Measurements from ENCODE around the gene SMIM45.
A peak's percentile ranks its signal among the peaks of the same experiment; 100 is the strongest.

Gene SMIM45

GRCh38 chr22:41963453-41964111 lies 11.6 kb downstream of the SMIM45 start:
- WGBS = 90% methylated on average over 9 of the region's 9 CpGs
- Histone ChIP-seq H3K4me3 (ENCODE audit: low read length in 2 of 2) (no peak overlapping the region), H3K27ac (ENCODE audit: low read depth in 1 of 2, low read length in 1 of 2) (no peak overlapping the region), H3K27me3 (ENCODE audit: control insufficient read depth in 2 of 2, insufficient read depth in 1 of 2, low read length in 1 of 2) (peaks cover 0 to 5% of the 10 kb centered on the region in 2 donors), H3K9me3 (ENCODE audit: control insufficient read depth in 2 of 2, insufficient read depth in 1 of 2, low read length in 1 of 2) (no peaks in the 10 kb centered on the region), H3K4me1 (ENCODE audit: control insufficient read depth in 2 of 2, insufficient read depth in 2 of 2, low read length in 2 of 2) (no peaks in the 10 kb centered on the region), H3K36me3 (ENCODE audit: control insufficient read depth in 2 of 2, insufficient read depth in 2 of 2, low read length in 1 of 2) (no peaks in the 10 kb centered on the region)
- no peak for DNase-seq (ENCODE audit: low read depth in 6 of 9, low spot score in 9 of 9)

- 93% methylated on average over 5 of the region's 5 CpGs for WGBS
- DNase-seq (ENCODE audit: low read depth in 6 of 9, low spot score in 9 of 9) = no peak
These were observed 12.2 kb downstream of the SMIM45 start for GRCh38 chr22:41964112-41964491.

GRCh38 chr22:41966225-41966606 lies 14.3 kb downstream of the SMIM45 start:
- peaks cover 0 to 12% of the 10 kb centered on the region in 2 donors for H3K27me3 ChIP-seq (ENCODE audit: control insufficient read depth in 2 of 2, insufficient read depth in 1 of 2, low read length in 1 of 2)
- DNase-seq (ENCODE audit: low read depth in 6 of 9, low spot score in 9 of 9) = no peak
- no peak overlapping the region for H3K27ac ChIP-seq (ENCODE audit: low read depth in 1 of 2, low read length in 1 of 2)
- H3K9me3 ChIP-seq (ENCODE audit: control insufficient read depth in 2 of 2, insufficient read depth in 1 of 2, low read length in 1 of 2) = no peaks in the 10 kb centered on the region
- no peak overlapping the region for H3K4me3 ChIP-seq (ENCODE audit: low read length in 2 of 2)
- H3K36me3 ChIP-seq (ENCODE audit: control insufficient read depth in 2 of 2, insufficient read depth in 2 of 2, low read length in 1 of 2) = no peaks in the 10 kb centered on the region
- WGBS = 99% methylated on average over 2 of the region's 2 CpGs
- no peaks in the 10 kb centered on the region for H3K4me1 ChIP-seq (ENCODE audit: control insufficient read depth in 2 of 2, insufficient read depth in 2 of 2, low read length in 2 of 2)

More at GRCh38 chr22:41964112-41964491, 12.2 kb downstream of the SMIM45 start:
- Histone ChIP-seq H3K36me3 (ENCODE audit: control insufficient read depth in 2 of 2, insufficient read depth in 2 of 2, low read length in 1 of 2) (no peaks in the 10 kb centered on the region), H3K27me3 (ENCODE audit: control insufficient read depth in 2 of 2, insufficient read depth in 1 of 2, low read length in 1 of 2) (peaks cover 0 to 3% of the 10 kb centered on the region in 2 donors), H3K4me3 (ENCODE audit: low read length in 2 of 2) (no peak overlapping the region), H3K9me3 (ENCODE audit: control insufficient read depth in 2 of 2, insufficient read depth in 1 of 2, low read length in 1 of 2) (no peaks in the 10 kb centered on the region), H3K27ac (ENCODE audit: low read depth in 1 of 2, low read length in 1 of 2) (no peak overlapping the region), H3K4me1 (ENCODE audit: control insufficient read depth in 2 of 2, insufficient read depth in 2 of 2, low read length in 2 of 2) (no peaks in the 10 kb centered on the region)

GRCh38 chr22:41966607-41967240 lies 14.8 kb downstream of the SMIM45 start:
- no peak overlapping the region for H3K4me3 ChIP-seq (ENCODE audit: low read length in 2 of 2)
- no peaks in the 10 kb centered on the region for H3K4me1 ChIP-seq (ENCODE audit: control insufficient read depth in 2 of 2, insufficient read depth in 2 of 2, low read length in 2 of 2)
- WGBS = 63% methylated on average over 8 of the region's 8 CpGs
- no peaks in the 10 kb centered on the region for H3K9me3 ChIP-seq (ENCODE audit: control insufficient read depth in 2 of 2, insufficient read depth in 1 of 2, low read length in 1 of 2)
- no peak overlapping the region for H3K27ac ChIP-seq (ENCODE audit: low read depth in 1 of 2, low read length in 1 of 2)
- H3K36me3 ChIP-seq (ENCODE audit: control insufficient read depth in 2 of 2, insufficient read depth in 2 of 2, low read length in 1 of 2) = no peaks in the 10 kb centered on the region
- DNase-seq (ENCODE audit: low read depth in 6 of 9, low spot score in 9 of 9) = peak in 4 of 9 donors; percentile 18 to 61 (median 47)
- peaks cover 0 to 16% of the 10 kb centered on the region in 2 donors for H3K27me3 ChIP-seq (ENCODE audit: control insufficient read depth in 2 of 2, insufficient read depth in 1 of 2, low read length in 1 of 2)

- no peak overlapping the region for H3K27ac ChIP-seq (ENCODE audit: low read depth in 1 of 2, low read length in 1 of 2)
- no peak overlapping the region for H3K4me3 ChIP-seq (ENCODE audit: low read length in 2 of 2)
- H3K9me3 ChIP-seq (ENCODE audit: control insufficient read depth in 2 of 2, insufficient read depth in 1 of 2, low read length in 1 of 2) = no peaks in the 10 kb centered on the region
- H3K27me3 ChIP-seq (ENCODE audit: control insufficient read depth in 2 of 2, insufficient read depth in 1 of 2, low read length in 1 of 2) = peaks cover 0 to 26% of the 10 kb centered on the region in 2 donors
- 83% methylated on average over 9 of the region's 9 CpGs for WGBS
- H3K4me1 ChIP-seq (ENCODE audit: control insufficient read depth in 2 of 2, insufficient read depth in 2 of 2, low read length in 2 of 2) = no peaks in the 10 kb centered on the region
- no peaks in the 10 kb centered on the region for H3K36me3 ChIP-seq (ENCODE audit: control insufficient read depth in 2 of 2, insufficient read depth in 2 of 2, low read length in 1 of 2)
- DNase-seq (ENCODE audit: low read depth in 6 of 9, low spot score in 9 of 9) = no peak
These were observed 16.7 kb downstream of the SMIM45 start for GRCh38 chr22:41968601-41969000.

- H3K9me3 ChIP-seq (ENCODE audit: control insufficient read depth in 2 of 2, insufficient read depth in 1 of 2, low read length in 1 of 2) = no peaks in the 10 kb centered on the region
- no peak within 1 kb of the TSS for H3K4me3 ChIP-seq (ENCODE audit: low read length in 2 of 2)
- no peak for DNase-seq (ENCODE audit: low read depth in 6 of 9, low spot score in 9 of 9)
- WGBS = 96% methylated on average over 8 of the region's 8 CpGs
- no peaks in the 10 kb centered on the region for H3K4me1 ChIP-seq (ENCODE audit: control insufficient read depth in 2 of 2, insufficient read depth in 2 of 2, low read length in 2 of 2)
- no peaks in the 10 kb centered on the region for H3K36me3 ChIP-seq (ENCODE audit: control insufficient read depth in 2 of 2, insufficient read depth in 2 of 2, low read length in 1 of 2)
- peaks cover 0 to 31% of the 10 kb centered on the region in 2 donors for H3K27me3 ChIP-seq (ENCODE audit: control insufficient read depth in 2 of 2, insufficient read depth in 1 of 2, low read length in 1 of 2)
- H3K27ac ChIP-seq (ENCODE audit: low read depth in 1 of 2, low read length in 1 of 2) = no peak within 1 kb of the TSS
These were observed 17.2 kb downstream of the SMIM45 start, which contains the start of gene SEPTIN3 for GRCh38 chr22:41969110-41969646. Gene SEPTIN3 (plus strand): TSS chr22:41969443. CDS start chr22:41971493, 2,050 bp downstream.

- H3K9me3 ChIP-seq (ENCODE audit: control insufficient read depth in 2 of 2, insufficient read depth in 1 of 2, low read length in 1 of 2) = no peaks in the 10 kb centered on the region
- no peak overlapping the region for H3K27ac ChIP-seq (ENCODE audit: low read depth in 1 of 2, low read length in 1 of 2)
- no peak overlapping the region for H3K4me3 ChIP-seq (ENCODE audit: low read length in 2 of 2)
- WGBS = 96% methylated on average over 2 of the region's 2 CpGs
- H3K27me3 ChIP-seq (ENCODE audit: control insufficient read depth in 2 of 2, insufficient read depth in 1 of 2, low read length in 1 of 2) = peaks cover 9 to 42% of the 10 kb centered on the region in 2 donors
- H3K4me1 ChIP-seq (ENCODE audit: control insufficient read depth in 2 of 2, insufficient read depth in 2 of 2, low read length in 2 of 2) = no peaks in the 10 kb centered on the region
- no peak for DNase-seq (ENCODE audit: low read depth in 6 of 9, low spot score in 9 of 9)
- no peaks in the 10 kb centered on the region for H3K36me3 ChIP-seq (ENCODE audit: control insufficient read depth in 2 of 2, insufficient read depth in 2 of 2, low read length in 1 of 2)
These were observed 18.7 kb downstream of the SMIM45 start for GRCh38 chr22:41970601-41971000.

GRCh38 chr22:41971431-41971830 lies 19.5 kb downstream of the SMIM45 start:
- 93% methylated on average over 11 of the region's 11 CpGs for WGBS
- Histone ChIP-seq H3K9me3 (ENCODE audit: control insufficient read depth in 2 of 2, insufficient read depth in 1 of 2, low read length in 1 of 2) (no peaks in the 10 kb centered on the region), H3K27me3 (ENCODE audit: control insufficient read depth in 2 of 2, insufficient read depth in 1 of 2, low read length in 1 of 2) (peaks cover 18 to 50% of the 10 kb centered on the region in 2 donors), H3K36me3 (ENCODE audit: control insufficient read depth in 2 of 2, insufficient read depth in 2 of 2, low read length in 1 of 2) (no peaks in the 10 kb centered on the region), H3K4me1 (ENCODE audit: control insufficient read depth in 2 of 2, insufficient read depth in 2 of 2, low read length in 2 of 2) (no peaks in the 10 kb centered on the region), H3K4me3 (ENCODE audit: low read length in 2 of 2) (no peak overlapping the region), H3K27ac (ENCODE audit: low read depth in 1 of 2, low read length in 1 of 2) (no peak overlapping the region)
- DNase-seq (ENCODE audit: low read depth in 6 of 9, low spot score in 9 of 9) = no peak

- H3K9me3 ChIP-seq (ENCODE audit: control insufficient read depth in 2 of 2, insufficient read depth in 1 of 2, low read length in 1 of 2) = peaks cover 2 to 6% of the 10 kb centered on the region in 2 donors
- H3K27ac ChIP-seq (ENCODE audit: low read depth in 1 of 2, low read length in 1 of 2) = no peak overlapping the region
- H3K36me3 ChIP-seq (ENCODE audit: control insufficient read depth in 2 of 2, insufficient read depth in 2 of 2, low read length in 1 of 2) = no peaks in the 10 kb centered on the region
- DNase-seq (ENCODE audit: low read depth in 6 of 9, low spot score in 9 of 9) = no peak
- peaks cover 5% of the 10 kb centered on the region in 2 donors for H3K4me1 ChIP-seq (ENCODE audit: control insufficient read depth in 2 of 2, insufficient read depth in 2 of 2, low read length in 2 of 2)
- H3K4me3 ChIP-seq (ENCODE audit: low read length in 2 of 2) = no peak overlapping the region
- H3K27me3 ChIP-seq (ENCODE audit: control insufficient read depth in 2 of 2, insufficient read depth in 1 of 2, low read length in 1 of 2) = peaks cover 36 to 81% of the 10 kb centered on the region in 2 donors
- WGBS = 80% methylated on average over 10 of the region's 10 CpGs
These were observed 22.8 kb downstream of the SMIM45 start for GRCh38 chr22:41974691-41975290.

All from thymus (tissue), 11 donors.